Esophagus squamous epithelium (tissue), 4 donors: ENCODE data around the gene LHCGR.

Source experiments
- POLR2A ChIP-seq, 4 donors: fragments of 450-650 bp; IDR thresholded peaks; one replicate each; pipeline ENCODE4 v1.6.1; 2017; ENCODE audit warnings: antibody characterized with exemption in 4 of 4, mild to moderate bottlenecking in 4 of 4, moderate library complexity in 3 of 4
- TF ChIP-seq, protein P1 (sequence below), 6 experiments: fragments of 450-650 bp in 4 of 6; fragments of 200-600 bp in 2 of 6; sonication (generic) in 2 of 6; IDR thresholded peaks; one replicate each; pipeline ENCODE4 v1.5.1; 2016 to 2019; ENCODE audit warnings: antibody characterized with exemption in 6 of 6, mild to moderate bottlenecking in 4 of 6, moderate library complexity in 4 of 6

DNA sequence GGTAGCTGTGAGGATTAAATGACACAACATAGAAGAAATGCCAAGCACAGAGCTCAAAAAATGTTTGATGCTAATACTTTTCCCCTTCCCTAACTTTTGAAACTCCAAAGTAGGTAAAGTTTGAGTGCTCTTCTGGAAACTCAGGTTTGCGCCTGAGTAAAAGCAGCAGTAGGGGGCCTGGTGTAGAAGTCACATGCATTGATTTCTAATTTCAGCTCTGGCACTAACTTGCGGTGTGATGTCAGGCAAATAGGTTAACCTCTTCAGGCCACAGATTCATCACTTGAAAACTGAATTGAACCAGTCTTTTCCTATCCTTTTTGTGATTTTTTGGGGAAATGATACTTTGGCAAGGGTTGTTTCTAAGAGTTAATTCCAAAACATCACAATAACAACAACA is 27.2 kb downstream of the LHCGR start:
- TF ChIP-seq, protein P1, sequence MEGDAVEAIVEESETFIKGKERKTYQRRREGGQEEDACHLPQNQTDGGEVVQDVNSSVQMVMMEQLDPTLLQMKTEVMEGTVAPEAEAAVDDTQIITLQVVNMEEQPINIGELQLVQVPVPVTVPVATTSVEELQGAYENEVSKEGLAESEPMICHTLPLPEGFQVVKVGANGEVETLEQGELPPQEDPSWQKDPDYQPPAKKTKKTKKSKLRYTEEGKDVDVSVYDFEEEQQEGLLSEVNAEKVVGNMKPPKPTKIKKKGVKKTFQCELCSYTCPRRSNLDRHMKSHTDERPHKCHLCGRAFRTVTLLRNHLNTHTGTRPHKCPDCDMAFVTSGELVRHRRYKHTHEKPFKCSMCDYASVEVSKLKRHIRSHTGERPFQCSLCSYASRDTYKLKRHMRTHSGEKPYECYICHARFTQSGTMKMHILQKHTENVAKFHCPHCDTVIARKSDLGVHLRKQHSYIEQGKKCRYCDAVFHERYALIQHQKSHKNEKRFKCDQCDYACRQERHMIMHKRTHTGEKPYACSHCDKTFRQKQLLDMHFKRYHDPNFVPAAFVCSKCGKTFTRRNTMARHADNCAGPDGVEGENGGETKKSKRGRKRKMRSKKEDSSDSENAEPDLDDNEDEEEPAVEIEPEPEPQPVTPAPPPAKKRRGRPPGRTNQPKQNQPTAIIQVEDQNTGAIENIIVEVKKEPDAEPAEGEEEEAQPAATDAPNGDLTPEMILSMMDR (IDR thresholded peaks at IDR 0.05): no peak
- TF ChIP-seq POLR2A (IDR thresholded peaks at IDR 0.05): no peak
